Tibial nerve (tissue), 4 donors: ENCODE results near the gene MRPS34. TPM values are rescaled to one million over a fixed set of nuclear protein-coding genes. Genes with fewer than 3 reads are reported as not detected.

ENCODE experiments used
- DNase-seq, 2 donors: peaks; one replicate each; pipeline ENCODE4 v3.0.0-alpha.2; 2019; ENCODE audit warnings: low spot score in 2 of 2
- H3K27ac ChIP-seq, 4 donors: fragments of 200-600 bp; sonication (generic) in 3 of 4; one replicate each; pipeline ENCODE4 v1.5.1; 2017 to 2019; ENCODE audit warnings: mild to moderate bottlenecking in 1 of 4
- H3K27me3 ChIP-seq, 2 donors: fragments of 200-600 bp; sonication (generic) in 1 of 2; one replicate each; pipeline versions ENCODE4 v1.5.1 to v1.6.0; 2017 to 2019
- H3K36me3 ChIP-seq, 3 donors: fragments of 200-600 bp; sonication (generic); one replicate each; pipeline ENCODE4 v1.5.1; 2018 to 2019
- H3K4me1 ChIP-seq, 4 donors: fragments of 200-600 bp; sonication (generic) in 3 of 4; one replicate each; pipeline ENCODE4 v1.5.1; 2017 to 2019
- H3K4me3 ChIP-seq, 4 donors: fragments of 200-600 bp; sonication (generic) in 3 of 4; one replicate each; pipeline ENCODE4 v1.5.1; 2017 to 2019; ENCODE audit warnings: mild to moderate bottlenecking in 1 of 4, moderate library complexity in 1 of 4
- H3K9me3 ChIP-seq, 4 donors: fragments of 200-600 bp; sonication (generic) in 3 of 4; one replicate each; pipeline ENCODE4 v1.5.1; 2017 to 2019
- CTCF ChIP-seq, 5 experiments: fragments of 200-600 bp in 3 of 5; fragments of 450-650 bp in 2 of 5; sonication (generic) in 3 of 5; IDR thresholded peaks; one replicate each; pipeline ENCODE4 v1.5.1; 2016 to 2019; ENCODE audit warnings: antibody characterized with exemption in 5 of 5, mild to moderate bottlenecking in 3 of 5, moderate library complexity in 2 of 5
- EP300 ChIP-seq, 2 donors: sonication (generic); formaldehyde crosslinking; IDR thresholded peaks; one replicate each; pipeline ENCODE4 v1.6.1; 2017; ENCODE audit warnings: antibody characterized with exemption in 2 of 2, mild to moderate bottlenecking in 1 of 2
- POLR2A ChIP-seq, 2 donors: fragments of 450-650 bp; IDR thresholded peaks; one replicate each; pipeline ENCODE4 v1.6.1; 2017; ENCODE audit warnings: antibody characterized with exemption in 2 of 2, mild to moderate bottlenecking in 2 of 2, moderate library complexity in 2 of 2
- WGBS, 2 donors: methylation state at CpG; one replicate each; pipeline ENCODE4 v1.1.5; 2018; 5-methylcytosine and 5-hydroxymethylcytosine counted together
- total RNA-seq, 4 donors: library from RNA; depleted of rRNA; stranded (reverse); fragments of >200 nt; gene quantifications; one replicate each; pipeline ENCODE4 v1.1.0, GENCODE V29; 2016

The MRPS34 gene
- total RNA-seq, 4 donors from 2014 or later: 58.1 to 121 (median 81.0) TPM

GRCh38 chr16:1789643-1790045, 16.7 kb upstream of the MRPS34 start:
- Histone ChIP-seq H3K4me3 (no peak overlapping the region), H3K9me3 (no peaks in the 10 kb centered on the region), H3K27me3 (no peaks in the 10 kb centered on the region), H3K36me3 (peaks cover 0 to 86% (median 6%) of the 10 kb centered on the region in 3 donors), H3K27ac (no peak overlapping the region), H3K4me1 (peaks cover 0 to 42% (median 6%) of the 10 kb centered on the region in 4 donors)
- WGBS, 2 donors: 83 to 90% methylated on average over 22 to 24 of the region's 25 CpGs
- DNase-seq: no peak
- TF ChIP-seq POLR2A (IDR thresholded peaks at IDR 0.05) (no peak), EP300 (IDR thresholded peaks at IDR 0.05) (no peak), CTCF (IDR thresholded peaks at IDR 0.05) (no peak)

- H3K4me3 ChIP-seq: no peak overlapping the region
- no peaks in the 10 kb centered on the region for H3K9me3 ChIP-seq
- no peak for DNase-seq
- H3K27me3 ChIP-seq: no peaks in the 10 kb centered on the region
- peaks cover 0 to 43% (median 14%) of the 10 kb centered on the region in 4 donors for H3K4me1 ChIP-seq
- TF ChIP-seq CTCF (IDR thresholded peaks at IDR 0.05): no peak
- 49 to 68% methylated on average over 13 to 18 of the region's 19 CpGs for WGBS, 2 donors
- H3K36me3 ChIP-seq: peaks cover 0 to 86% (median 6%) of the 10 kb centered on the region in 3 donors
- no peak overlapping the region for H3K27ac ChIP-seq
Observed at GRCh38 chr16:1788708-1789100, 15.8 kb upstream of the MRPS34 start.

GRCh38 chr16:1788095-1788707, 15.3 kb upstream of the MRPS34 start:
- Histone ChIP-seq H3K4me3 (no peak overlapping the region), H3K9me3 (no peaks in the 10 kb centered on the region), H3K4me1 (peaks cover 0 to 48% (median 17%) of the 10 kb centered on the region in 4 donors), H3K36me3 (peaks cover 0 to 84% (median 6%) of the 10 kb centered on the region in 3 donors), H3K27ac (no peak overlapping the region), H3K27me3 (no peaks in the 10 kb centered on the region)
- no peak for DNase-seq
- 85 to 86% methylated on average over 20 to 33 of the region's 38 CpGs for WGBS, 2 donors
- TF ChIP-seq EP300 (IDR thresholded peaks at IDR 0.05) (no peak), POLR2A (IDR thresholded peaks at IDR 0.05) (no peak), CTCF (IDR thresholded peaks at IDR 0.05) (no peak)

- no peak for TF ChIP-seq CTCF (IDR thresholded peaks at IDR 0.05)
- TF ChIP-seq EP300 (IDR thresholded peaks at IDR 0.05): no peak
- TF ChIP-seq POLR2A (IDR thresholded peaks at IDR 0.05): no peak
- no peak overlapping the region for H3K4me3 ChIP-seq
- H3K4me1 ChIP-seq: peaks cover 0 to 48% (median 17%) of the 10 kb centered on the region in 4 donors
- peaks cover 0 to 78% (median 6%) of the 10 kb centered on the region in 3 donors for H3K36me3 ChIP-seq
- 86 to 92% methylated on average over 30 to 37 of the region's 44 CpGs for WGBS, 2 donors
- no peaks in the 10 kb centered on the region for H3K9me3 ChIP-seq
- no peak overlapping the region for H3K27ac ChIP-seq
- no peaks in the 10 kb centered on the region for H3K27me3 ChIP-seq
- no peak for DNase-seq
Observed at GRCh38 chr16:1787322-1788094, 14.6 kb upstream of the MRPS34 start.

- no peak for TF ChIP-seq POLR2A (IDR thresholded peaks at IDR 0.05)
- no peak for TF ChIP-seq EP300 (IDR thresholded peaks at IDR 0.05)
- WGBS, 2 donors: 60 to 82% methylated on average over 1 to 6 of the region's 6 CpGs
- H3K4me1 ChIP-seq: peaks cover 0 to 48% (median 17%) of the 10 kb centered on the region in 4 donors
- peaks cover 0 to 72% (median 6%) of the 10 kb centered on the region in 3 donors for H3K36me3 ChIP-seq
- H3K27me3 ChIP-seq: no peaks in the 10 kb centered on the region
- no peaks in the 10 kb centered on the region for H3K9me3 ChIP-seq
- H3K27ac ChIP-seq: no peak overlapping the region
- DNase-seq: no peak
- no peak overlapping the region for H3K4me3 ChIP-seq
Observed at GRCh38 chr16:1787056-1787321, 14.1 kb upstream of the MRPS34 start.
